ENCODE measurements around the gene LLGL2. TPM values are rescaled to one million over a fixed set of nuclear protein-coding genes. Genes with fewer than 3 reads are reported as not detected.

The LLGL2 gene
- total RNA-seq, 1 donor from 2014 or later: 16.6 TPM

GRCh38 chr17:75624021-75624420, 98.5 kb downstream of the LLGL2 start:
- no peaks in the 10 kb centered on the region for H3K4me1 ChIP-seq
- no peak for DNase-seq (ENCODE audit: low spot score)
- no peaks in the 10 kb centered on the region for H4K20me1 ChIP-seq (ENCODE audit: low read depth)
- Mint-ChIP-seq H3K36me3 (no peaks in the 10 kb centered on the region), H3K27me3 (ENCODE audit: insufficient read depth, low read depth) (peaks cover 12% of the 10 kb centered on the region), H3K4me1 (peaks cover 7% of the 10 kb centered on the region), H3K27ac (no peak overlapping the region), H3K9me3 (no peaks in the 10 kb centered on the region), H3K4me3 (no peak overlapping the region)
- H3K9ac ChIP-seq: no peak overlapping the region
- no peak overlapping the region for H3K27ac ChIP-seq
- H2AFZ ChIP-seq (replicated peaks): no peak overlapping the region
- H3K4me3 ChIP-seq: no peak overlapping the region
- no peaks in the 10 kb centered on the region for H3K36me3 ChIP-seq
- no peak overlapping the region for H3K4me2 ChIP-seq
- no peaks in the 10 kb centered on the region for H3K79me2 ChIP-seq (ENCODE audit: low read depth)
- no peaks in the 10 kb centered on the region for H3K27me3 ChIP-seq
- no peaks in the 10 kb centered on the region for H3K9me3 ChIP-seq (ENCODE audit: low read depth)
- H3F3A ChIP-seq (ENCODE audit: low read depth): no peaks in the 10 kb centered on the region
- TF ChIP-seq EZH2 (IDR thresholded peaks at IDR 0.05) (no peak), CTCF (IDR thresholded peaks at IDR 0.05) (no peak), EZH2phosphoT487 (IDR thresholded peaks at IDR 0.05) (no peak)

Small RNA genes lying within 50 kb of the gene (microRNA-seq; reads per million reads assigned to microRNA genes)
- not detected for gene MIR6785

Other genes starting within 250 kb of the LLGL2 start
- gene SLC25A19, start 236.3 kb upstream of the LLGL2 start, total RNA-seq (ENCODE audit: low replicate concordance): 5.2 and 10.4 TPM in 2 replicates
- 71.0 and 72.5 TPM in 2 replicates for gene GRB2, start 120.0 kb upstream of the LLGL2 start, total RNA-seq (ENCODE audit: low replicate concordance)
- 23.6 and 96.8 TPM in 2 replicates for gene TMEM94, start 69.1 kb upstream of the LLGL2 start, total RNA-seq (ENCODE audit: low replicate concordance)
- 5.7 and 12.6 TPM in 2 replicates for gene CASKIN2, start 10.2 kb upstream of the LLGL2 start, total RNA-seq (ENCODE audit: low replicate concordance)
- gene TSEN54, start 9.2 kb upstream of the LLGL2 start, total RNA-seq (ENCODE audit: low replicate concordance): 20.5 and 47.8 TPM in 2 replicates
- gene MYO15B, start 62.1 kb downstream of the LLGL2 start, total RNA-seq (ENCODE audit: low replicate concordance): 10.2 and 17.1 TPM in 2 replicates
- gene SMIM5, start 107.7 kb downstream of the LLGL2 start, total RNA-seq (ENCODE audit: low replicate concordance): not detected in 2 replicates
- 22.7 and 27.3 TPM in 2 replicates for gene RECQL5, start 141.5 kb downstream of the LLGL2 start, total RNA-seq (ENCODE audit: low replicate concordance)
- 72.9 and 75.8 TPM in 2 replicates for gene SAP30BP, start 141.6 kb downstream of the LLGL2 start, total RNA-seq (ENCODE audit: low replicate concordance)
- gene ITGB4, start 195.8 kb downstream of the LLGL2 start, total RNA-seq (ENCODE audit: low replicate concordance): 1.1 TPM in 1 of 2 replicates, not detected in the other
- 6.5 and 27.3 TPM in 2 replicates for gene GALK1, start 239.5 kb downstream of the LLGL2 start, total RNA-seq (ENCODE audit: low replicate concordance)

All from neural progenitor cell (in vitro differentiated cells).